HG03060 (cell line): ENCODE measurements around the gene TMEM92.
"Not testable (repeated sequence)": the region's sequence is repeated elsewhere in the genome, so short reads cannot be mapped to it uniquely, and the experiment has no call there.

Source experiments
- ATAC-seq: cut with Tn5 transposase; IDR thresholded peaks from one replicate; pipeline ENCODE4 v1.9.1; 2021; ENCODE audit warnings: low read depth, moderate number of reproducible peaks; ENCODE audit not compliant: unreplicated experiment

Gene TMEM92

DNA sequence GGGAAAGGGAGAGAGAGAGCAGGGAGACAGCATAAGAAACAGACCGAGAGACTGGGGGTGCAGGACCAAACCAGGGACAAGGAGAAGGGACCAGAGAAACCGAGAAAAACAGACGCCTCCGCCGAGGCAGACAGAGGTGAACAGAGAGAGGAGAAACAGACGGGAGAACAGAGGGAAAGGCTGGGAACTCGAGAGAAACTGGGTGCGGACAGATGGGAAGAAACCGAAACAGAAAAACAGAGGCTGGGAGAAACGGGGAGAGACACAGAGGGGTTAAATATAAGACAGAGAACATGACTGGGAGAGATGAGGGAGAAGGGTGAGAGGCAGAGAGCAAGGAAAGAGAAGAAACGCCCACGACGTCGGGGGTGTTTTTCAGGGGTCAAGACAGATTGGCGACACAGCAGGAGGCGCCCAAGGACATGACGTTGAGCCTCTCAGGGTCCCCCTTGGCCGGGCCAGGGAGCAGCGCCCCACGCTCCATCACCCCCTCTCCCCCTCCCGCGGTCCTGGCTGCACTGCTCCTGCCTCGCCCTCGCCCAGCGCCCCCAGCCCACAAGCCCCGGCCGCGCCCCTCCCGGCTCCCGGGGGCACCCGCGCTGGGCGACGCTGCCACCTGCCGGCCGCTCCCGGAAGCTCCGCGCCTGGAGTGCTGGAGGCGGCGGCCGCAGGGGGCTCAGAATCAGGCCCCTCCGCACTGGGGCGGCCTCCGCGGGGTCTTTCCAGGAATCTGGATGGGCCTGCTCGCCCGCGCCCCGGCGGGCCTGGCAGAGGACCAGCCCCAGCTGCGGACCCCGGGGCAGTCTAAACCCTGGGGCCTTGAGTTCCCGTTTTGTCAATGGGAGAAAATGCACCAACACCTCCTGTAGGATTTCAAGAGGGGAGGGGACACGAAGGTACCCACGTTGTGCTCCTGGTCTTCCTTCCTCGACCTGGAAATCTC lies 1.3 kb upstream of the TMEM92 start:
- no peak for ATAC-seq

DNA sequence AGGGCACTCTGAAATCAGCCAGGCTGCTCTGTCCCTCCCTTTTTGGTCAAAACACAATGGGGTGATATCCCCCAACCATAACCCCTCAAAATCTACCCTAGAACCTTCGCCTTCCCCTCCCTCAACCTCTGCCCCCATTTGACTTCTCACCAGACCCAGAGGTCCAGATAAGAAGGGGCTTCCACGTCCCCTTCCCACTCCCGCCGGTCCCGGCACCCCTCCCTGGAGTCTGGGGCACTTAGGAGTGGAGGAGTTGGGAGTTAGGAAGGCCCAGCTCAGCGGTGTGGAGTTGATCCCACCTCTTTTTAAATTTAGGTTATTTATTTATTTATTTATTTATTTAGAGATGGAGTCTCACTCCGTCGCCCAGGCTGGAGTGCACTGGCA lies 619 bp upstream of the TMEM92 start:
- no peak for ATAC-seq

DNA sequence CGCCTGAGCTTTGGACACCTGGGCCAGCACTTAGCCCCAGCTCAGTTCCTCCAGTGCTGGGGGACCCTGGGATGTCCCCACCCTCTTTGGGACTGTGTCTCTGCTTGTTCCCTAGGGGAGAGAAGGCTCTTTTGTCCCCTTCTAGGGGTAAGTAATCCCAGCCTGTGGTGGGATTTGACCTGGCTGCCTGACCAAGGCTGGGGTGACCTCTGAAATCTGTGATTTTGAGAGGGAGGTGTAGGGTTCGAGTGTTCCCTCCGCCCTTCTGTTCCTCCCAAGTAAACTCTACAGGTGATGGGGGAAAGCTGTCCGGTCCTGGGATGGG lies 593 bp downstream of the TMEM92 start:
- ATAC-seq = no peak

DNA sequence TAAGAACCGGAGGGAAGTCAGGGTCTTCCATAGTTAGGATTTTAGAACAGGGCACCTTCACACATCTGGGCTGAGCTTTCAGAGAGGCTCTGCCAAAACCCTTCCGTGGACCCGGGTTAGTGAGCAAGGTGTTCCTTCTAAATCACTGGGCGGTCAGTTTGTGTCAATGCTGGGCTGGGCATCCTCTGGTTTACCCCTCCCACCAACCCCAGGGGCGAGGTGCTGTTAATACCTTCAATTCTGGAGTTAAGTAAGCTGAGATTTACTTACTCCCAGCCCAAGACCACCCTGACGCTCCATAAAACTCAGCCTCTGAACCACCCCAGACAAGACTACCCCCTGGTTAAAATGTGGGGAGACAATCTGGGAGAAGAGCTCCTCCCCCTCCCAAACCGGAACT lies 1.0 kb downstream of the TMEM92 start:
- ATAC-seq = no peak

DNA sequence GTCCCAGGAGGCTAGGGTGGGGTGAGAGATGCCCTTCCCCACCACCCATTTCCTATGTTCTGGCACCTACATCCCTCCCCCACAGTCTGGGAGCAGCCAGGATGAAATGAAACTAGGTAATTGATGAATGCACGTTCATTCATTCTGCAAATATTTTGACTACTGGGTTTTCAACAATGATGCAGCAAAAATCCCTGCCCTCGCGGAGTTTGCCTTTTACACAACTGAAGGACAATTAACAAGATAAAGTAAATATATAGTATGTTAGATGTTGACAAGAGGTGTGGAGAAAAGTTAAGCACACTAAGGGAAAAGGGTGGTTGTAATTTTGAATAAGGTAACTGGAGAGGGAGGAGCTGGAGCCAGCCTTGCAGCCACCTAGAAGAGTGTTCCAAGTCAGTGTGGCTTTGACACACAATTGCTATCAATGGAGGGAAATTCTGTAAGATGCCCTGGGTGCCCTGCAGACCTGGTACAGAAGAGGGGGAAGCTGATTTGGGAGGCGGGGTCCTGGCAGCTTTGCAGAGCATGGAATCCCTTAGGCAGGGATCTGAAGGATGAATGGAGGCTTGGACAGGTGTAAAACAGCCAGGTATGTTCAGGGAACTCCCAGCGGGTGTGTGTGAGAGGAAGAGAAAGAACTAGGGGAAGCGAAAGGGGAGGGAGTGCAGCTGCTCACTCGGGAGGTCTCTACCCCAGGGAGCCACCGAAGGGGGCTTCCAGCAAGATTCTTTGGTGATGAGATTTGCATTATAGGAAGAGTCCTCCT lies 2.5 kb downstream of the TMEM92 start:
- no peak for ATAC-seq

DNA sequence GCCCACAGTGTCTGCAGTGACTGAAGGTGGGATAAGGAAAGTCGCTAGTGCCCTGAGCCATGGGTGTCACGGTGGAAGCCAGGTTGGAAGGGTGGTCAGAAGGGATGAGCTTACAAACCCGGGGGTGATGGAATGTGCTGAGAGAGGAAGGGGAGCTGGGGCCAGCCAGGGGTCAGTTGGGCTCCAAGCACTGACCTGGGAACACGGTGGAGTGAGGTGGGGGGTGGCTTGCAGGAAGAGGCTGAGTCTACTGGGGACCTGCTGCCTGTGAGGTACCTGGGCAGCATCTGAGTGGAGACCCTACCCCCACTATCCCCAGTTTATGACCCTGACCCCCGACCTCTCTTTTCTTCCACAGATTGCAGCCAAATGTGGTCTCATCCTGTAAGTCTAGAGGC lies 3.1 kb downstream of the TMEM92 start:
- ATAC-seq = no peak

DNA sequence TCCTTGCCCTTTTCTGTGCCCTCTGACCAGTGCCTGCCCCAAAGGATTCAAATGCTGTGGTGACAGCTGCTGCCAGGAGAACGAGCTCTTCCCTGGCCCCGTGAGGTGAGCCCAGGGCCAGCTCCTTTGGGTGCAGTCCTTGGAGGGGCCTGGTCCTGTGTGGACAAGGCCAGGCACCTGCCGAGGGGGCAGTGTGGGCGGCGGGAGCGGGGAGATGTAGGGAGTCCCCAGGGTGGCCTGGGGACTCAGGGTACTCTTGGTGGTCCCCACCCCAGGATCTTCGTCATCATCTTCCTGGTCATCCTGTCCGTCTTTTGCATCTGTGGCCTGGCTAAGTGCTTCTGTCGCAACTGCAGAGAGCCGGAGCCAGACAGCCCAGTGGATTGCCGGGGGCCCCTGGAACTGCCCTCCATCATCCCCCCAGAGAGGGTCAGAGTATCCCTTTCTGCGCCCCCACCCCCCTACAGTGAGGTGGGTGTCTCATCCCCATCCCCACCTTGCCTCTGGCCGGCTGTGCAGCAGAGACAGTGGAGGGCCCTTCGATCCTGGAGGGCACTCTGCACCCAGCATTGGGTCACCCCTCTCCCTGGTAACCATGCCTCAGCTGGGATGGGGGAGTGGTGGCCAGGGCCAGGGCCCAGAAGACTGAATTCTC lies 4.4 kb downstream of the TMEM92 start:
- no peak for ATAC-seq

DNA sequence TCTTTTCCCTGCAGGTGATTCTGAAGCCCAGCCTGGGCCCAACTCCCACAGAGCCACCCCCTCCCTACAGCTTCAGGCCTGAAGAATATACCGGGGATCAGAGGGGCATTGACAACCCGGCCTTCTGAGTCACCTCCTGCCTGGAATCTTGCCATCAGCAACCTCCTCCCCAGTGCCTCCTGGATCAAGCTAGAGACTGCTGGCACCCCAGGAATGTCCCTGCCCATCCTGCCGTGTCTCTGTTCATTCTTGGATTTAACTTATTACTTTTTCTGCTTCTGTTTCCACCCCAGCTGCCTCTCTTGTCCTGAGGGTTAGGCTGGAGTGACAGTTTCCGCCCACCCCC lies 4.9 kb downstream of the TMEM92 start:
- ATAC-seq = no peak

DNA sequence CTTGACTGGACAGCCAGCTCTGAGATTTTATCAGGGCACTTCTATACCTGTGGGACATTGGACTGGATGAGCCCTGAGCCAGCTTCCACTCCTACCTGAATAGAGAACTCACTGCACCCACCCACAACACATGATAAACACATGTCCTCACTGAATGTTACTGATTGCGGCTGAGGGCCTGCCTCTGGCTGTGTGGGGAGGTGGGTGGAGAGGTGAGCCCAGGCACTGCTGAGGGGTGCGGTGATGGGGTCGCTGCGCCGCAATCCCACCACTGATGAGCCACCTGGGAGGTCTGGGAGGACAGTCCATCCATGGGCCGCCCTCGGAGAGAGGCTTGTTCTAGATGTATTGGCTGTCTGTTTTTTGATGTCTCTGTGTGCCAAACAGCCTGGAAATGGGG lies 5.4 kb downstream of the TMEM92 start:
- no peak for ATAC-seq

DNA sequence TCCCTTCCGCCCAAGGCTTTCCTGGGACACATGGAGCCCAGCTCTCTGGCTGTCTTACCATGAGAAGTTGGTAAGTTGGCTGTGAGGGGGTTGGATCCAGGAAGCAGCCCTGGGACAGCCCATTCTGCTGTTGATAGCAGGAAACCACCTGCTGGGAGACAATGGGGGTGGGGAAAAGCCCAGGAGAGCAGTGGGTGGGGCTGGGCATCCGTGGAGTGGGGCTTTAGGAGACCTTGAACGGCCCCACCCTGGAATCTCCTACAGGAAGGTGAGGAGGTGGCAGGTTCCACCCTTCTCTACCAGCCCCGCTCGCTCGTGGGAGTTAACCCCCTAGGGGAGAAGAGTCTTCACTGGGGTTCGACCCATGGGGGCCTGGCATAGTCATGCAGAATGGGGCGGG lies 5.8 kb downstream of the TMEM92 start:
- no peak for ATAC-seq

DNA sequence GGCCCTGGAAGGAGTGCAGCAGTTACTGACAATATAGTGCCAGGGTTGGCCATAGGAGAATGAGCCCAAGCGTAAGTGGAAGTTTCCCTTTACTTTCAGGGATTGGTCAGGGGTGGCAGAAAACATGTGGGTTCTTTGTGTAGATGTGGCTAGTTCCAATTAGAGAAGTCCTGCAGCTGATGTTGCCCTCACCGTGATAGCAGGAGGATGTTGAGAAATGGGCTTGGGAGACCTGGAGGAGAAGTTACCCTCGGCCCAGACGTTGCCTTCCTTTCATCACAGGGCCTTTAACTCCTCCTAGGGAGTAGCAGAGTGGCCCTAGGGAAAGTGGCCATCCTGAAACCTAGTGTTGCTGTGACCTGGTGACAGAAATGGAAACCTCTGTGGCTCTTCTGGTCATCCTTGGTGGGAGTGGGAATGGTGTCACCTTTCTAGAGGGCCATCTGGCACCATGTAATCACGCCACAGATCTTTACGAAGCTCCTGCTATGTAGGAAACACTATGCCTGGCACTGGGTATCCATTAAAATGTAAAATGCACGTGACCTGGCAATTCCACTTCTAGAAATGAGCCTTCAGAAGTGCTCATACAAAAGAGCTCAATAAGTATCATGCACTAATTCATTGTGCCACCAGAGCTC lies 6.7 kb downstream of the TMEM92 start:
- no peak for ATAC-seq

DNA sequence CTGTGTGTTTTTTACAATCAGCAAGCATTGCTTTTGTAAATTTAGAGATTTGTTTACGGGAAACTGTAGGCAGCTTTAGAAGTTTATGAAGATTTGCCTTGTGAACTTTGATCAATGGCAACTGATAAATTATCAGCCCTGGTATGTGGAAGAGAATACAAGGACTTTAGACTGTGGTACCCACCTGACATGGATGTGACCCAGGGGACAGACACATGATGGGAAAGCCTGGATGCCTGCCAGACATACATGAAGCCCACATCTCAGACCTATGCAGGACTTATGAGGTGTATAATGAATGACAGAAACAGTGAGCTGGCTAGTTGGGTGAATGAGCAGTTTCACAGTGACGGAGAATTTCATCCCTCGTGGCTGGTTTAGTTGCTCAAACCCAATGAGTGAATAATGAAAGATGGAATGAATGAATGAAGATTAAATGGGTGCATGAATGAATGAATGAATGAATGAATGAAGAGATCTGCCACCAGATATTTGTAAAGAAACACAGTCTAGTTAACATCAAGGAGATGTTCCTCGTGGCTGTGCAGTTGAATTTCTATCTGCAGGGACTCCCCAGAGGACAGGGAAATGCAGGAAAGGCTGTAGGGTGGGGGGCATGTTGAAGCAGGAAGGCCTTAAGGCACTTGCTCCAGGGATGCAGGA lies 7.6 kb downstream of the TMEM92 start:
- no peak for ATAC-seq

DNA sequence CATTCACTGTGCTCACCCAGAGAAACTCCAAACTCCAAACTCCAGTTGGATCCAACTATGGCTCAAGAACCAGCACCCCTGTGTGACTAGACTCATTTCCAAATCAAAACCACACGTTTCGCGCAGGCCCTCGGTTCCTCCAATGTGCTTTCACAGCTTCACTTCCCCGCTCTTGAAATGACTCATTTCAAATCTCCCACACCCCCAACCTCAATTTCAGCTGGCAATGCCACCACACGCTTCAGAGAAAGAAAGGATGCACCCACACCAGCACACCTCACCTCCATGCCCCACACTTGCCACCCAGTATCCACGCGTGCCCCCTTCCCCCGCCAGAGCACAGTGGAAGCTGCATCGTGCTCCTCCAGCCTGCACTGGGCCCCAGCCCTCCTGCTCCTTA lies 9.0 kb downstream of the TMEM92 start:
- no peak for ATAC-seq

DNA sequence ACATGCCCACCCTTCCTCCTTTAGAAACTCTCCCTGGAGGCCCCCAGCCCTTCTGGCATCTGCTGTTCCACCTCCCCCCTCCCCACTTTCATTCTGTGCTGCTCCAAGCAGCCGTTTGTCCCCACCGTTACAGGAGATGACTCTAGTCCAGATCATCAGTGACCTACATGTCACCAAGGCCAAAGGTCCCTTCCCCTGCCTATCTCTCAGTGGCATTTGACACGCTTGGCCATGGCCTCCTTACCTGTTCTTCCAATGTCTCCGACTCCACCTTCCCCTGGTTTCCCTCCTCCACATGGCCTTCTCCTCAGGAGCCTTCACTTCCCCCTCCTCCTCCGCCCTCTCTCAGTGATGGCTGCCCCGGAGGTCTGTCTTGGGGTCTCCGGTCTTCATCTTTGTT lies 9.4 kb downstream of the TMEM92 start:
- ATAC-seq = no peak

DNA sequence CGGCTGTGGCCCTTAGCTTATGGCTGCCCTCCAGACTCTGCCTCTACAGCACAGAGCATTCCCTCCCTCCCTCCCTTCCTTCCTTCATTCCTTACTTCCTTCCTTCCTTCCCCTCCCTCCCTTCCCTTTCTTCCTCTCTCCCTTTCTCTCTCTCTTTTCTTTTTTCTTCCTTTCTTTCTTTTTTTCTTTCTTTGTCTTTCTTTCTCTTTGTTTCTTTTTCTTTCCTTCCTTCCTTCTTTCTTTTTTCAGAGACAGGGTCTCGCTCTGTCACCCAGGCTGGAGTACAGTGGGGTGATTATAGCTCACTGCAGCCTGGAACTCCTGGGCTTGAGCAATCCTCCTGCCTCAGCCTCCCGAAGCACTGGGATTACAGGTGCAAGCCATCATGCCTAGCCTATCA lies 11.7 kb downstream of the TMEM92 start:
- ATAC-seq = no peak

DNA sequence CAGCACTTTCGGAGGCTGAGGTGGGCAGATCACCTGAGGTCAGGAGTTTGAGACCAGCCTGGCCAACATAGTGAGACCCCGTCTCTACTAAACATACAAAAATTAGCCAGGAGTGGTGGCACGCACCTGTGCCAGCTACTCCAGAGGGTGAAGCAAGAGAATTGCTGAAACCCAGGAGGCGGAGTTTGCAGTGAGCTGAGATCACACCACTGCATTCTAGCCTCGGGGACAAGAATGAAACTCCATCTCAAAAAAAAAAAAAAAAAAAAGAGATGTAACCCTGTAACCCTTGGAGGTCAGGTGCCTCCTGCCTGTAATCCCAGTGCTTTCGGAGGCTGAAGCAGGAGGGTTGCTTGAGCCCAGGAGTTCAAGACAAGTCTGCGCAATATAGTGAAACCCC lies 13.0 kb downstream of the TMEM92 start:
- not testable (repeated sequence) for ATAC-seq

DNA sequence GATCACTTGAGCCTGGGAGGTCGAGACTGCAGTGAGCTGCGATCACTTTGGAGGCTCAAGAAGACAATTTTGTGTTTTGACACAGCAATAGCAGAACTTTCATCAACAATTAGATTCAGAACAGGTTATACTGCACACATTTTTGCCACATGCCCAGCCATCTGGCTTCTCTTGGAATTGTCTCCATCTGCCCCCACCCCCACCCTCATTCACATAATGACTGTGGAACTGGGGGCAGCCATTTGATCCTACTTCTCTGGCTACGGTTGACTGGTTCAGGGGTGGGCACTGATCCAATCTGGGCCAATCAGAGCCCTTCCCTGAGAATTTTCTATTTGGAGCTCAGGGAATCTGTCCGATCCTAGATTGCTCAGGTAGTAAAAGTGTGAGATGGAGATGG lies 14.0 kb downstream of the TMEM92 start:
- ATAC-seq = no peak

DNA sequence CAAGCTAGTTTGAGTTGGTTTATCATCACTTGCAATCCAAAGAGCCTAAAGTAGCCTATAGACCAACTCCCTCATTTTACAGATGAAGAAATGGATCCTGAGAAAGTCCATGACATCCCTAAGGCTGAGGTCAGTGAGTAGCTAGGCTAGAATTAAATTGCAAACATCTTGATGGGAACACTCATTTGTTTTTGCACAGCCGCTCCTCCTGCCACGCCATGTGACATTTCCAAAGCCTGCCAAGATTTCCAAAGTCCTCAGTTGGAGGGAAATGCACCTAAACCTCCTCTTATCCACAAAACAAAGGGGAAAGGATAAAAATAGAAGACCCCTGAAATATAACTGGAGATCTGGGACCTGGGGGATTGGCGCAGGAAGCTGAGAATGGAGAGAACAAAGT lies 15.0 kb downstream of the TMEM92 start:
- no peak for ATAC-seq

DNA sequence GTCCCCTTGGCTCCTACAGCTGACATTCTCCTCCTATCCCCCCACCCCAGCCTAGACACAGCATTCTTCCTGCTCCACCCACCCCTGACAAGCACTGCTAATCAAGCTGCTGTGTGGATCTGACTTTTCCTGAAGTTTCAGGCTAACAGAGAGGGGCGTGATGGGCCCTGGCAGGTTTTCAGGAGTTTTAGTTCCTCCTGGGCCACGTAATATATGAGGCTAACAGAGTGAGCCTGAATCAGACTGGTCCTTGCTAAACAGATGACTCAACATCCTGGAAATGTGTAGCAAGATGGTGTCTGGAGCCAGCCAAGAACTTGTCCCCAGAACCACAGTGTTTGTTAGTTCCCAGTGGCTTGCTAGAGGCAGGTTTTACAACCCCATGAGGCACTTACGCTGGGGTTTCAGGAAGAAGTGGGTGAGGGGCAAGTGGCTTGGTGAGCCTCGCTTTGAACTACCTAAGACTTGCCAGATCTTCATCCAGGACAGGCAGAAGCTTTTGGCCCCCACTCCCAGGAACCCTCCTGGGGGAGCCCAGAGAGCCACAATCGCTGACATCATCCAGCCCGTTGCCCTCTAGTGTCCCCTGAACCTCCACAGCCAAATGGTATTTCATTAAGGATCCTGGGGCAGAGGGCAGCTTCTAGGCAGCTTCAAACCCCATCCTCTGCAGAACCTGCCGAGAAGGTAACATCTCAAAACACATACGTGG lies 15.9 kb downstream of the TMEM92 start:
- ATAC-seq = no peak

DNA sequence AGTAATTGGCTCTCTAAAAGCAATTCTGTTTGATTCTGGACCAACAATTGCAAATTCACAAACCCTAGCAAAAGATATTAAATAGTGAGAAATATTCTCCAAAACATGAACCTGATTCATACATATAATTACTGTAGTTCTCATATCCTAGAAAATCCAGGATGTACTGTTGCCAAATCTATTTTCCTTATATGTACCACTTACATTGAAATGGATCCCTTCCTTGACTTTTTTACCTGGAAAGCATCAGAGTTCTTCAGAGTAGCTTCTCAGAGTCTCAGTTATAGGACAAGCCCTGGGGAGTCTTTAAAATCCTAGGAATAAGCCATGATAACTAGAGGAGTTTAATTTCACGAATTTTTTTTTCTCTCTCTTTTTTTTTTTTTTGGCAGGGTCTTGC lies 16.7 kb downstream of the TMEM92 start:
- no peak for ATAC-seq
